Bronchial epithelial cell (primary cell): Measurements from ENCODE around the gene GUCY2D. TPM values are rescaled to one million over a fixed set of nuclear protein-coding genes. Genes with fewer than 3 reads are reported as not detected.

Experiments used
- DNase-seq: peaks from one replicate; pipeline ENCODE4 v3.0.0-alpha.2; 2010; ENCODE audit warnings: low read depth
- FAIRE-seq: peaks from 2 replicates; lab custom pipeline; 2011; peaks lifted over from hg19 to GRCh38; lab: Jason Lieb, UNC
- H3K27me3 ChIP-seq: 2 replicates; pipeline ENCODE4 v1.5.1; 2011; ENCODE audit warnings: low read length; ENCODE audit not compliant: control insufficient read depth, insufficient read depth
- H3K36me3 ChIP-seq: 2 replicates; pipeline ENCODE4 v1.5.1; 2011; ENCODE audit warnings: low read length; ENCODE audit not compliant: control insufficient read depth, insufficient read depth
- H3K4me3 ChIP-seq: 2 replicates; pipeline ENCODE4 v1.5.1; 2011; ENCODE audit warnings: mild to moderate bottlenecking, low read depth, low read length, control low read depth
- CTCF ChIP-seq: IDR thresholded peaks from 2 replicates; pipeline ENCODE4 v1.5.1; 2011; ENCODE audit warnings: mild to moderate bottlenecking, moderate library complexity, low read length, control low read depth, inconsistent platforms; ENCODE audit not compliant: insufficient read depth, severe bottlenecking
- total RNA-seq: library from RNA; depleted of rRNA; stranded (reverse); fragments of >200 nt; gene quantifications from 2 replicates; pipeline ENCODE4 v1.2.1, GENCODE V29; 2014

The GUCY2D gene
- total RNA-seq, 1 donor from 2014 or later: not detected

- TF ChIP-seq CTCF: no peak
- Histone ChIP-seq H3K4me3 (no peak overlapping the region), H3K27me3 (peaks cover 10% of the 10 kb centered on the region), H3K36me3 (no peaks in the 10 kb centered on the region)
- DNase-seq (no peak), FAIRE-seq (no peak)
Measured at GRCh38 chr17:8063761-8064534, 61.5 kb downstream of the GUCY2D start.

GRCh38 chr17:8064561-8065019, 62.2 kb downstream of the GUCY2D start:
- H3K4me3 ChIP-seq: no peak overlapping the region
- H3K36me3 ChIP-seq: no peaks in the 10 kb centered on the region
- peaks cover 10% of the 10 kb centered on the region for H3K27me3 ChIP-seq
- TF ChIP-seq CTCF: no peak
- DNase-seq: no peak
- no peak for FAIRE-seq

- FAIRE-seq: no peak
- DNase-seq: peak; percentile 56
- Histone ChIP-seq H3K36me3 (no peaks in the 10 kb centered on the region), H3K4me3 (no peak overlapping the region), H3K27me3 (peaks cover 10% of the 10 kb centered on the region)
- no peak for TF ChIP-seq CTCF
Measured at GRCh38 chr17:8066841-8067775, 64.7 kb downstream of the GUCY2D start.

GRCh38 chr17:8067806-8068205, 65.4 kb downstream of the GUCY2D start:
- Histone ChIP-seq H3K4me3 (no peak overlapping the region), H3K27me3 (peaks cover 13% of the 10 kb centered on the region), H3K36me3 (no peaks in the 10 kb centered on the region)
- no peak for TF ChIP-seq CTCF
- DNase-seq: no peak
- FAIRE-seq: peak; percentile 64

GRCh38 chr17:8068736-8069586, 66.5 kb downstream of the GUCY2D start:
- DNase-seq (no peak), FAIRE-seq (no peak)
- H3K27me3 ChIP-seq: peaks cover 14% of the 10 kb centered on the region
- no peak for TF ChIP-seq CTCF
- no peaks in the 10 kb centered on the region for H3K36me3 ChIP-seq
- H3K4me3 ChIP-seq: no peak overlapping the region
